ENCODE data around the gene ZBTB7C.

The ZBTB7C gene

DNA sequence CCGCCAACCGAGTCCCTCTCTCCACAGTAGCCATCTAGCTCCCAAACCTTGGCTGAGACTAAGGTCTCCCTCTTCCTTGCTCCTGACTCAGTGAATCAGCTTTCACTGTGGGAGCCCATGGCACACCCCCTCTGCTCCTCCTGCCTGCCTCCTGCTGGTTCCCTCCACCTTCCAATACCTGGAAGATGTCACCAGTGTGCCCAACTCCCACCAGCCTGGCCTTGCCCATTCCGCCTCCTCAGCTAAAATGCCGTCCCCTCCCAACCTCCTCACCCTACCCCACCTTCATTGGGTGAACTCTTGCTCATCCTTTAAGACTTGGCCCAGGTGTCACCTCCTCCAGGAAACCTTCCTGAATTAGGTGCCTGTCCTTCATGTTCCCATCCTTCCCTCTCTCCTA lies 348.8 kb downstream of the ZBTB7C start:
- TF ChIP-seq, protein P1, sequence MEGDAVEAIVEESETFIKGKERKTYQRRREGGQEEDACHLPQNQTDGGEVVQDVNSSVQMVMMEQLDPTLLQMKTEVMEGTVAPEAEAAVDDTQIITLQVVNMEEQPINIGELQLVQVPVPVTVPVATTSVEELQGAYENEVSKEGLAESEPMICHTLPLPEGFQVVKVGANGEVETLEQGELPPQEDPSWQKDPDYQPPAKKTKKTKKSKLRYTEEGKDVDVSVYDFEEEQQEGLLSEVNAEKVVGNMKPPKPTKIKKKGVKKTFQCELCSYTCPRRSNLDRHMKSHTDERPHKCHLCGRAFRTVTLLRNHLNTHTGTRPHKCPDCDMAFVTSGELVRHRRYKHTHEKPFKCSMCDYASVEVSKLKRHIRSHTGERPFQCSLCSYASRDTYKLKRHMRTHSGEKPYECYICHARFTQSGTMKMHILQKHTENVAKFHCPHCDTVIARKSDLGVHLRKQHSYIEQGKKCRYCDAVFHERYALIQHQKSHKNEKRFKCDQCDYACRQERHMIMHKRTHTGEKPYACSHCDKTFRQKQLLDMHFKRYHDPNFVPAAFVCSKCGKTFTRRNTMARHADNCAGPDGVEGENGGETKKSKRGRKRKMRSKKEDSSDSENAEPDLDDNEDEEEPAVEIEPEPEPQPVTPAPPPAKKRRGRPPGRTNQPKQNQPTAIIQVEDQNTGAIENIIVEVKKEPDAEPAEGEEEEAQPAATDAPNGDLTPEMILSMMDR (conservative IDR thresholded peaks at IDR 0.05; ENCODE audit: low read depth, low read length): no peak

GRCh38 chr18:48059455-48060010 lies 349.6 kb downstream of the ZBTB7C start:
- TF ChIP-seq, protein P1 (conservative IDR thresholded peaks at IDR 0.05; ENCODE audit: low read depth, low read length): no peak
- no peak overlapping the region for H3K4me3 ChIP-seq (ENCODE audit: low read length)
- DNase-seq (ENCODE audit: low read depth): no peak

More for the DNA sequence above, 348.8 kb downstream of the ZBTB7C start:
- DNase-seq (ENCODE audit: low read depth): no peak
- H3K4me3 ChIP-seq (ENCODE audit: low read length): no peak overlapping the region

DNA sequence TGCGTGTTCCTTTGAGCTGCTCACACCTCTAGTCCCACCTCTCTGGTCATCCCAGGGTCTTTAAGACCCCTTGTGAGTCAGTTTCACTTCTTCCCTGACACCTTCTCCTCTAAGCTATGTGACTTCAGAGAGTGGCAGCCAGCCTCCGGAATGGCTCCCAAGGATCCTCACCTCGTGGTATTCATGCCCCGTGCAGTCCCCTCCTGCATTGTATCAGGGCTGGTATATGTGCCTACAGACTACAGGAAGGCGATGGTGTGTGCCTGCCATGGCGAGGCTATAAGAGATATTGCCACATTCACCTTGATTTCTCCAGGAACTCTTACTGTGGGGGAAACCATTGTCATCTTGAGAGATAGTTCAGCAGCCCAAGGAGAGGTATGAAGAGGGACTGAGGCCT lies 350.7 kb downstream of the ZBTB7C start:
- H3K4me3 ChIP-seq (ENCODE audit: low read length): no peak overlapping the region
- TF ChIP-seq, protein P1 (conservative IDR thresholded peaks at IDR 0.05; ENCODE audit: low read depth, low read length): no peak
- DNase-seq (ENCODE audit: low read depth): no peak

GRCh38 chr18:48057018-48057417 lies 352.2 kb downstream of the ZBTB7C start:
- DNase-seq (ENCODE audit: low read depth): no peak
- no peak overlapping the region for H3K4me3 ChIP-seq (ENCODE audit: low read length)
- TF ChIP-seq, protein P1 (conservative IDR thresholded peaks at IDR 0.05; ENCODE audit: low read depth, low read length): no peak

DNA sequence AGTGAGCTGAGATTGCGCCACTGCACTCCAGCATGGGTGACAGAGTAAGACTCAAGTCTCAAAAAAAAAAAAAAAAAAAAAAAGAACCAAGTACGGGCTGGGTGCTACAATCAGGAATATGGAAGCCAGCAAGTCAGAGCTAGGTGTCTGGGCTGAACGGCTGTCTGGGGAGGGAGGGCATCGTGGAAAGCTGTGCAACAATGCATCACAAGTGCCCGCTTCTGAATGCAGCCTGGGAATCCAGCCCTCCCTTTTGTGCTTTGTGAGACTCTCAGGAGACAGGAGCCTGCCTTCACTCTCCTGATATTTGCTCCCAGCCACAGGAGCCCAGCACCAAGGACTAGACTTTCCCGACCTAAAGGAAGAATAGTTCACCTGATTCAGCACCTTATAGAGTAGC lies 353.8 kb downstream of the ZBTB7C start:
- TF ChIP-seq, protein P1 (conservative IDR thresholded peaks at IDR 0.05; ENCODE audit: low read depth, low read length): no peak
- DNase-seq (ENCODE audit: low read depth): no peak
- H3K4me3 ChIP-seq (ENCODE audit: low read length): no peak overlapping the region

DNA sequence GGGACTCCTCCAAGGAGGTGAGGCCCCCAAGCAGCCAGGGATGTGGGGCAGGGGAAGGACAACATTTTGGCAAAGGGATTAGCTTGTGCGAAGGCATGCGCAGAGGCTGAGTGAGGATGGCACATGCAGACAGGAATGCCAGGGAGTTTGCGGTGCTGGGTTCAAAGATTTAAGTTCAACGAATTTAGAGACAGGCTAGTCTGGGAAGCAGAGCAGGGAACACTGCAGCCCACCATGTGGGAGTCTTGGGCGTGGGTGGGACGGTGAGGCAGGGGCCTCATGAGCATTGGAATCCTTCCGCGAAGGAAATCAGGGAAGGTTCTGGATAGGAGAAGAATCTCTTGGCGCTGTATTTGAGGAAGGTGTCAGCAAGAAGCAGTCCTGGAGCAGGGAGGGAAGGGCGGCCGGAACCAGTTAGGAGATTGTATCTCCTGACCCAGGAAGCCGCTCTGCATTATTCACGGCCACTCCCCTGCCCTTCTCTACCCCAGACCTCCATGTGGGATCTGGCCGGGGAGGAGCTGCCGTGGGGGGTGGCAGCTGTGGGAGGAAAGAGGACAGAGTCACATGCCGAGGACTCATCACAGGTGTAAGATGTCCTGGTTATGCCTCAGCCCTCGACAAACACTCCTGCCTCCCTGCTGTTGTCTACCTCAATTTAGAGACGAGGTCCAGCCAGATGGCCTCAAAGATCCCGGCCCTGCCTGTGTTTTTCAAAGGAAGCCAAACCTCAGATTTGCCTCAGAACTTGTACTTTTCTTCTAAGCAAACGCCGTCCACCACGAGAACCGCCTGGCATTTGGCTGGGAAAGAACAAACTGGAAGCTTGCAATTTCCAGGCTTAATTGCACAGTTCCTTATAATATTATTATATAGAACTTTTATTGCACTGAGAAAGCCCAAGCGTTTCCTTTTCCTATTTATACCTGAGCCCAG lies 355.0 kb downstream of the ZBTB7C start:
- TF ChIP-seq, protein P1 (conservative IDR thresholded peaks at IDR 0.05; ENCODE audit: low read depth, low read length): no peak
- no peak for DNase-seq (ENCODE audit: low read depth)

DNA sequence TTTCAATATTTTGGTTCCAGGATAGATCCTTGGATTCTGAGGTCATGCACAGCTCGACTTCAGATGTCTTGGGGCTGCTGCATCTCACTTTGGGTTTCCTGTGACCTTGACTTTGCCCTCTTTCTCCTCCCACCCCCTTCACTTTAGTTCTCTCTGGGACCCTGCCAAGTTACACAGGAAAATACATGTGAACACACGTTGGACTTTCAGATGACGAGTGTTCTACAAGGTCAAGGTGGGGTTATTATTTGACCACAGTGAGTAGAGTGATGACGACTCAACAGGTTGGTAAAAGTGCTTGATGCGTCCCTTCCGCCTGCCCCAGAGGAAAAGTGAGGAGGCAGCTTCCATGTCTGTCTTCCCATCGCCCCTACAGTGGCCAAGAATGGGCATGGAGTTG lies 356.3 kb downstream of the ZBTB7C start:
- TF ChIP-seq, protein P1 (conservative IDR thresholded peaks at IDR 0.05; ENCODE audit: low read depth, low read length): no peak
- no peak overlapping the region for H3K4me3 ChIP-seq (ENCODE audit: low read length)
- no peak for DNase-seq (ENCODE audit: low read depth)

More for the DNA sequence above, 355.0 kb downstream of the ZBTB7C start:
- no peak overlapping the region for H3K4me3 ChIP-seq (ENCODE audit: low read length)
